GM23338 (cell line): ENCODE data around the gene TTC28. TPM values are rescaled to one million over a fixed set of nuclear protein-coding genes. Genes with fewer than 3 reads are reported as not detected.

Source experiments
- ATAC-seq: fragments of 200-7000 bp; cut with Tn5 transposase; 3 replicates; pipeline ENCODE4 v1.9.1; 2020
- DNase-seq: peaks from one replicate; pipeline ENCODE4 v3.0.0-alpha.2; 2015; ENCODE audit warnings: low spot score
- H2AFZ ChIP-seq: fragments of 200-600 bp; sonication (generic); 2 replicates; pipeline ENCODE4 v1.8.0; 2016; ENCODE audit warnings: antibody characterized with exemption, mild to moderate bottlenecking, moderate library complexity
- H3F3A ChIP-seq: fragments of 200-600 bp; sonication (generic); replicated peaks from 2 replicates; pipeline ENCODE4 v1.8.0; 2017; ENCODE audit warnings: antibody characterized with exemption, mixed run types, low read depth
- H3K27ac ChIP-seq: fragments of 200-600 bp; sonication (generic); 2 replicates; pipeline ENCODE4 v1.6.1; 2016; ENCODE audit warnings: low read depth
- H3K27me3 ChIP-seq: fragments of 200-600 bp; sonication (generic); 2 replicates; pipeline ENCODE4 v1.8.0; 2016; ENCODE audit warnings: mild to moderate bottlenecking, mixed run types, moderate library complexity; ENCODE audit not compliant: insufficient read depth
- H3K36me3 ChIP-seq: fragments of 200-600 bp; sonication (generic); 2 replicates; pipeline ENCODE4 v1.8.0; 2016; ENCODE audit warnings: mild to moderate bottlenecking; ENCODE audit not compliant: insufficient read depth
- H3K4me1 ChIP-seq: fragments of 200-600 bp; sonication (generic); 2 replicates; pipeline ENCODE4 v1.8.0; 2016; ENCODE audit warnings: mild to moderate bottlenecking, moderate library complexity; ENCODE audit not compliant: insufficient read depth
- H3K4me2 ChIP-seq: fragments of 200-600 bp; sonication (generic); 2 replicates; pipeline ENCODE4 v1.7.1; 2017; ENCODE audit warnings: mixed run types
- H3K4me3 ChIP-seq: fragments of 200-600 bp; sonication (generic); 2 replicates; pipeline ENCODE4 v1.6.1; 2016; ENCODE audit warnings: mixed run types
- H3K79me2 ChIP-seq: fragments of 200-600 bp; sonication (generic); replicated peaks from 2 replicates; pipeline ENCODE4 v1.8.0; 2017; ENCODE audit warnings: mild to moderate bottlenecking; ENCODE audit not compliant: insufficient read depth
- H3K9me2 ChIP-seq: fragments of 200-600 bp; sonication (generic); 2 replicates; pipeline ENCODE4 v1.8.0; 2017; ENCODE audit not compliant: insufficient read depth
- H4K20me1 ChIP-seq: fragments of 200-600 bp; sonication (generic); replicated peaks from 2 replicates; pipeline ENCODE4 v1.8.0; 2017; ENCODE audit warnings: mild to moderate bottlenecking; ENCODE audit not compliant: insufficient read depth
- H3K27ac Mint-ChIP-seq: 2 replicates; pipeline ENCODE4 v1.8.0; 2020; ENCODE audit warnings: inconsistent platforms, mild to moderate bottlenecking, moderate library complexity, mixed read lengths
- H3K27me3 Mint-ChIP-seq: 3 replicates; pipeline ENCODE4 v1.8.0; 2022; ENCODE audit warnings: low read depth, mild to moderate bottlenecking, moderate library complexity, mixed read lengths, inconsistent platforms; ENCODE audit not compliant: insufficient read depth, poor library complexity
- H3K36me3 Mint-ChIP-seq: 3 replicates; pipeline ENCODE4 v1.8.0; 2021; ENCODE audit warnings: low read depth, mild to moderate bottlenecking, inconsistent platforms, moderate library complexity, mixed read lengths
- H3K4me1 Mint-ChIP-seq: 3 replicates; pipeline ENCODE4 v1.8.0; 2020; ENCODE audit warnings: mild to moderate bottlenecking, inconsistent platforms, mixed read lengths
- H3K4me3 Mint-ChIP-seq: 3 replicates; pipeline ENCODE4 v1.8.0; 2021; ENCODE audit warnings: moderate library complexity, mild to moderate bottlenecking, inconsistent platforms, mixed read lengths
- H3K9me3 Mint-ChIP-seq: 3 replicates; pipeline ENCODE4 v1.8.0; 2020; ENCODE audit warnings: moderate library complexity, mild to moderate bottlenecking, inconsistent platforms, mixed read lengths
- CREB1 ChIP-seq: fragments of 250-450 bp; sonication (Bioruptor Pico); IDR thresholded peaks from 2 replicates; pipeline ENCODE4 v1.5.0; 2020; ENCODE audit warnings: low read depth, mild to moderate bottlenecking, moderate library complexity
- EZH2 ChIP-seq: fragments of 200-600 bp; sonication (generic); IDR thresholded peaks from one replicate; pipeline ENCODE4 v1.8.0; 2017; ENCODE audit warnings: antibody characterized with exemption, mild to moderate bottlenecking, low read depth; ENCODE audit not compliant: unreplicated experiment
- JUNB ChIP-seq: IDR thresholded peaks from one replicate; pipeline ENCODE4 v1.6.1; 2016; ENCODE audit warnings: antibody characterized with exemption; ENCODE audit not compliant: unreplicated experiment
- NANOG ChIP-seq: IDR thresholded peaks from 2 replicates; pipeline ENCODE4 v1.6.1; 2016; ENCODE audit warnings: antibody characterized with exemption, borderline replicate concordance
- POLR2AphosphoS5 ChIP-seq: IDR thresholded peaks from 2 replicates; pipeline ENCODE4 v1.6.1; 2016; ENCODE audit warnings: antibody characterized with exemption, low read depth
- ZNF114 ChIP-seq: fragments of 250-450 bp; sonication (Bioruptor Pico); IDR thresholded peaks from 2 replicates; pipeline ENCODE4 v1.5.0; 2020; ENCODE audit warnings: mild to moderate bottlenecking, moderate library complexity
- polyA plus RNA-seq: library from polyadenylated mRNA; unstranded; fragments of >200 nt; fragmentation: Nextera tagmentation; extraction: Ambion mirVana; gene quantifications from 2 replicates; pipeline ENCODE4 v1.2.1, GENCODE V29; 2016
- total RNA-seq: library from RNA; depleted of rRNA; stranded (reverse); fragments of >200 nt; shearing (Covaris generic); gene quantifications from 2 replicates; pipeline ENCODE4 v1.2.3, GENCODE V29; 2014
- TF ChIP-seq, protein P1 (sequence below): fragments of 250-450 bp; sonication (Bioruptor Pico); IDR thresholded peaks from 2 replicates; pipeline ENCODE4 v1.5.0; 2020; ENCODE audit warnings: mild to moderate bottlenecking, moderate library complexity
- TF ChIP-seq, protein P2 (sequence below): IDR thresholded peaks from one replicate; pipeline ENCODE4 v1.6.1; 2018; ENCODE audit warnings: antibody characterized with exemption; ENCODE audit not compliant: unreplicated experiment
- TF ChIP-seq, protein P3 (sequence below), 2 experiments: fragments of 200-600 bp in 1 of 2; sonication (generic) in 1 of 2; conservative IDR thresholded peaks; 2 replicates each; pipeline versions ENCODE4 v1.5.1 to v1.6.1; 2016 to 2017; ENCODE audit warnings: antibody characterized with exemption in 2 of 2, low read depth in 2 of 2, mild to moderate bottlenecking in 2 of 2, moderate library complexity in 1 of 2

The TTC28 gene
- total and polyA plus RNA-seq, 2 experiments from 2014 or later: 4.5 to 16.1 TPM

DNA sequence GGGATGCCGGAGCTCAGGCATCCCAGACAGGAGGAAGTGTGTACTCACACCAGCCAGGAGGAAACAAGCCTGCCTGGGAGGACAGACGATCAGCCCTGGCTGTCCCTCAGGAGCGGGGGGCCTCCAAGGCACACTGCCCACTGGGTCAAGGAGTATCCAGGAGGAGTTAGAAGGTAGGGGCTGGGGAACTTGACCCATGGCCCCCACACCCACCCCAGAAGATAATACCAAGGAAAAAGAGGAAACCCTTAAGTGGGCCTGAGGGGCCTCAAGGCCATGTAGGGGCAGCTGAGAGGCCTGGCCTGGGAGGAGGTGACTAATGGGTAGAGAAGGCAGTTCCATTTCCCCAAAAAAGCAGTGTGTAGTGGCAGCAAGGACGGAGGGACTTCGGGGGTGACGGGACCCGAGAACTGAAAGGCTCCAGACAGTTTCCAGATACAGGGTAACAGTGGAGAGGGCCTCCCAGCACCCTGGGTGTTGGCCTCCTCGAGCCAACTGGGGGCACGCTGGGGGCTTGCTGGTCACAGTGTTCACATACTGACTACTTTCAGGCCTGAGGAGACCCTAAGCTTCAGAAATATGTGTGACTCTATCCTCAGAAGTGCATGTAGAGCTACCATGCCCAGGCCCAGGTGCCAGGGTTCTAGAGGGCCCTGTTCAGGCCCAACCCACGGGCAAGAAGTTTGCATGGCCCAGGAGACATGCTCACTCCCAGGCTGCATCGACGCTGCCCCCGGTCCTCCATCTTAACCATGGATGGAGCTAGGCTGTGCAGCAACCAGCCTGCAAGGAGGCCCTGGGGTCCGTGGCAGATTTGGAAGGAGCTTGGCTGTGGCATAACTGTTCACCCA, 684.9 kb downstream of the TTC28 start:
- H3K4me3 Mint-ChIP-seq: no peak overlapping the region
- H3K36me3 Mint-ChIP-seq: peaks cover 3% of the 10 kb centered on the region; the same call in 2 of the 3 replicates
- no peaks in the 10 kb centered on the region for H3K9me2 ChIP-seq
- no peaks in the 10 kb centered on the region for H3K27me3 ChIP-seq
- peaks cover 12% of the 10 kb centered on the region; the same call in 1 of the 2 replicates for H3K4me1 ChIP-seq
- 0 out of 2 replicates have a peak, but pooled peaks cover 8% of the 10 kb centered on the region for H3F3A ChIP-seq
- no peaks in the 10 kb centered on the region; the same call in none of the 2 replicates for H4K20me1 ChIP-seq
- H3K4me3 ChIP-seq: no peak overlapping the region
- H2AFZ ChIP-seq: no peak overlapping the region
- no peak overlapping the region for H3K4me2 ChIP-seq
- ATAC-seq (no peak), DNase-seq (no peak)
- no peaks in the 10 kb centered on the region for H3K79me2 ChIP-seq
- H3K4me1 Mint-ChIP-seq: peaks cover 19% of the 10 kb centered on the region
- peaks cover 9% of the 10 kb centered on the region for H3K27me3 Mint-ChIP-seq
- H3K27ac ChIP-seq: no peak overlapping the region
- no peak overlapping the region for H3K27ac Mint-ChIP-seq
- no peaks in the 10 kb centered on the region for H3K9me3 Mint-ChIP-seq
- TF ChIP-seq EZH2: no peak
- TF ChIP-seq, protein P1, sequence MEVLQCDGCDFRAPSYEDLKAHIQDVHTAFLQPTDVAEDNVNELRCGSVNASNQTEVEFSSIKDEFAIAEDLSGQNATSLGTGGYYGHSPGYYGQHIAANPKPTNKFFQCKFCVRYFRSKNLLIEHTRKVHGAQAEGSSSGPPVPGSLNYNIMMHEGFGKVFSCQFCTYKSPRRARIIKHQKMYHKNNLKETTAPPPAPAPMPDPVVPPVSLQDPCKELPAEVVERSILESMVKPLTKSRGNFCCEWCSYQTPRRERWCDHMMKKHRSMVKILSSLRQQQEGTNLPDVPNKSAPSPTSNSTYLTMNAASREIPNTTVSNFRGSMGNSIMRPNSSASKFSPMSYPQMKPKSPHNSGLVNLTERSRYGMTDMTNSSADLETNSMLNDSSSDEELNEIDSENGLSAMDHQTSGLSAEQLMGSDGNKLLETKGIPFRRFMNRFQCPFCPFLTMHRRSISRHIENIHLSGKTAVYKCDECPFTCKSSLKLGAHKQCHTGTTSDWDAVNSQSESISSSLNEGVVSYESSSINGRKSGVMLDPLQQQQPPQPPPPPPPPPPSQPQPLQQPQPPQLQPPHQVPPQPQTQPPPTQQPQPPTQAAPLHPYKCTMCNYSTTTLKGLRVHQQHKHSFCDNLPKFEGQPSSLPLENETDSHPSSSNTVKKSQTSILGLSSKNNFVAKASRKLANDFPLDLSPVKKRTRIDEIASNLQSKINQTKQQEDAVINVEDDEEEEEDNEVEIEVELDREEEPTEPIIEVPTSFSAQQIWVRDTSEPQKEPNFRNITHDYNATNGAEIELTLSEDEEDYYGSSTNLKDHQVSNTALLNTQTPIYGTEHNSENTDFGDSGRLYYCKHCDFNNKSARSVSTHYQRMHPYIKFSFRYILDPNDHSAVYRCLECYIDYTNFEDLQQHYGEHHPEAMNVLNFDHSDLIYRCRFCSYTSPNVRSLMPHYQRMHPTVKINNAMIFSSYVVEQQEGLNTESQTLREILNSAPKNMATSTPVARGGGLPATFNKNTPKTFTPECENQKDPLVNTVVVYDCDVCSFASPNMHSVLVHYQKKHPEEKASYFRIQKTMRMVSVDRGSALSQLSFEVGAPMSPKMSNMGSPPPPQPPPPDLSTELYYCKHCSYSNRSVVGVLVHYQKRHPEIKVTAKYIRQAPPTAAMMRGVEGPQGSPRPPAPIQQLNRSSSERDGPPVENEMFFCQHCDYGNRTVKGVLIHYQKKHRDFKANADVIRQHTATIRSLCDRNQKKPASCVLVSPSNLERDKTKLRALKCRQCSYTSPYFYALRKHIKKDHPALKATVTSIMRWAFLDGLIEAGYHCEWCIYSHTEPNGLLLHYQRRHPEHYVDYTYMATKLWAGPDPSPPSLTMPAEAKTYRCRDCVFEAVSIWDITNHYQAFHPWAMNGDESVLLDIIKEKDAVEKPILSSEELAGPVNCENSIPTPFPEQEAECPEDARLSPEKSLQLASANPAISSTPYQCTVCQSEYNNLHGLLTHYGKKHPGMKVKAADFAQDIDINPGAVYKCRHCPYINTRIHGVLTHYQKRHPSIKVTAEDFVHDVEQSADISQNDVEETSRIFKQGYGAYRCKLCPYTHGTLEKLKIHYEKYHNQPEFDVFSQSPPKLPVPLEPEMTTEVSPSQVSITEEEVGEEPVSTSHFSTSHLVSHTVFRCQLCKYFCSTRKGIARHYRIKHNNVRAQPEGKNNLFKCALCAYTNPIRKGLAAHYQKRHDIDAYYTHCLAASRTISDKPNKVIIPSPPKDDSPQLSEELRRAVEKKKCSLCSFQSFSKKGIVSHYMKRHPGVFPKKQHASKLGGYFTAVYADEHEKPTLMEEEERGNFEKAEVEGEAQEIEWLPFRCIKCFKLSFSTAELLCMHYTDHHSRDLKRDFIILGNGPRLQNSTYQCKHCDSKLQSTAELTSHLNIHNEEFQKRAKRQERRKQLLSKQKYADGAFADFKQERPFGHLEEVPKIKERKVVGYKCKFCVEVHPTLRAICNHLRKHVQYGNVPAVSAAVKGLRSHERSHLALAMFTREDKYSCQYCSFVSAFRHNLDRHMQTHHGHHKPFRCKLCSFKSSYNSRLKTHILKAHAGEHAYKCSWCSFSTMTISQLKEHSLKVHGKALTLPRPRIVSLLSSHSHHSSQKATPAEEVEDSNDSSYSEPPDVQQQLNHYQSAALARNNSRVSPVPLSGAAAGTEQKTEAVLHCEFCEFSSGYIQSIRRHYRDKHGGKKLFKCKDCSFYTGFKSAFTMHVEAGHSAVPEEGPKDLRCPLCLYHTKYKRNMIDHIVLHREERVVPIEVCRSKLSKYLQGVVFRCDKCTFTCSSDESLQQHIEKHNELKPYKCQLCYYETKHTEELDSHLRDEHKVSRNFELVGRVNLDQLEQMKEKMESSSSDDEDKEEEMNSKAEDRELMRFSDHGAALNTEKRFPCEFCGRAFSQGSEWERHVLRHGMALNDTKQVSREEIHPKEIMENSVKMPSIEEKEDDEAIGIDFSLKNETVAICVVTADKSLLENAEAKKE: no peak
- TF ChIP-seq POLR2AphosphoS5: no peak
- TF ChIP-seq, protein P2, sequence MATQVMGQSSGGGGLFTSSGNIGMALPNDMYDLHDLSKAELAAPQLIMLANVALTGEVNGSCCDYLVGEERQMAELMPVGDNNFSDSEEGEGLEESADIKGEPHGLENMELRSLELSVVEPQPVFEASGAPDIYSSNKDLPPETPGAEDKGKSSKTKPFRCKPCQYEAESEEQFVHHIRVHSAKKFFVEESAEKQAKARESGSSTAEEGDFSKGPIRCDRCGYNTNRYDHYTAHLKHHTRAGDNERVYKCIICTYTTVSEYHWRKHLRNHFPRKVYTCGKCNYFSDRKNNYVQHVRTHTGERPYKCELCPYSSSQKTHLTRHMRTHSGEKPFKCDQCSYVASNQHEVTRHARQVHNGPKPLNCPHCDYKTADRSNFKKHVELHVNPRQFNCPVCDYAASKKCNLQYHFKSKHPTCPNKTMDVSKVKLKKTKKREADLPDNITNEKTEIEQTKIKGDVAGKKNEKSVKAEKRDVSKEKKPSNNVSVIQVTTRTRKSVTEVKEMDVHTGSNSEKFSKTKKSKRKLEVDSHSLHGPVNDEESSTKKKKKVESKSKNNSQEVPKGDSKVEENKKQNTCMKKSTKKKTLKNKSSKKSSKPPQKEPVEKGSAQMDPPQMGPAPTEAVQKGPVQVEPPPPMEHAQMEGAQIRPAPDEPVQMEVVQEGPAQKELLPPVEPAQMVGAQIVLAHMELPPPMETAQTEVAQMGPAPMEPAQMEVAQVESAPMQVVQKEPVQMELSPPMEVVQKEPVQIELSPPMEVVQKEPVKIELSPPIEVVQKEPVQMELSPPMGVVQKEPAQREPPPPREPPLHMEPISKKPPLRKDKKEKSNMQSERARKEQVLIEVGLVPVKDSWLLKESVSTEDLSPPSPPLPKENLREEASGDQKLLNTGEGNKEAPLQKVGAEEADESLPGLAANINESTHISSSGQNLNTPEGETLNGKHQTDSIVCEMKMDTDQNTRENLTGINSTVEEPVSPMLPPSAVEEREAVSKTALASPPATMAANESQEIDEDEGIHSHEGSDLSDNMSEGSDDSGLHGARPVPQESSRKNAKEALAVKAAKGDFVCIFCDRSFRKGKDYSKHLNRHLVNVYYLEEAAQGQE: no peak
- no peak for TF ChIP-seq NANOG
- no peak for TF ChIP-seq JUNB
- TF ChIP-seq CREB1: no peak
- TF ChIP-seq, protein P3, sequence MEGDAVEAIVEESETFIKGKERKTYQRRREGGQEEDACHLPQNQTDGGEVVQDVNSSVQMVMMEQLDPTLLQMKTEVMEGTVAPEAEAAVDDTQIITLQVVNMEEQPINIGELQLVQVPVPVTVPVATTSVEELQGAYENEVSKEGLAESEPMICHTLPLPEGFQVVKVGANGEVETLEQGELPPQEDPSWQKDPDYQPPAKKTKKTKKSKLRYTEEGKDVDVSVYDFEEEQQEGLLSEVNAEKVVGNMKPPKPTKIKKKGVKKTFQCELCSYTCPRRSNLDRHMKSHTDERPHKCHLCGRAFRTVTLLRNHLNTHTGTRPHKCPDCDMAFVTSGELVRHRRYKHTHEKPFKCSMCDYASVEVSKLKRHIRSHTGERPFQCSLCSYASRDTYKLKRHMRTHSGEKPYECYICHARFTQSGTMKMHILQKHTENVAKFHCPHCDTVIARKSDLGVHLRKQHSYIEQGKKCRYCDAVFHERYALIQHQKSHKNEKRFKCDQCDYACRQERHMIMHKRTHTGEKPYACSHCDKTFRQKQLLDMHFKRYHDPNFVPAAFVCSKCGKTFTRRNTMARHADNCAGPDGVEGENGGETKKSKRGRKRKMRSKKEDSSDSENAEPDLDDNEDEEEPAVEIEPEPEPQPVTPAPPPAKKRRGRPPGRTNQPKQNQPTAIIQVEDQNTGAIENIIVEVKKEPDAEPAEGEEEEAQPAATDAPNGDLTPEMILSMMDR (conservative IDR thresholded peaks at IDR 0.05; ENCODE audit: low read depth in 2 of 2): no peak
- no peak for TF ChIP-seq ZNF114 (CRISPR knock-in tag)
- H3K36me3 ChIP-seq: no peaks in the 10 kb centered on the region; the same call in 1 of the 2 replicates
